C4-2B (cell line): ENCODE results near the gene ST7.

Experiments
- ZFX ChIP-seq: fragments of 450-650 bp; IDR thresholded peaks from 2 replicates; pipeline ENCODE4 v1.6.1; 2017
- TF ChIP-seq, protein P1 (sequence below): fragments of 450-650 bp; conservative IDR thresholded peaks from 2 replicates; pipeline ENCODE4 v1.5.1; 2017; ENCODE audit warnings: mild to moderate bottlenecking

GRCh38 chr7:117272017-117272759 lies 318.9 kb downstream of the ST7 start:
- TF ChIP-seq, protein P1, sequence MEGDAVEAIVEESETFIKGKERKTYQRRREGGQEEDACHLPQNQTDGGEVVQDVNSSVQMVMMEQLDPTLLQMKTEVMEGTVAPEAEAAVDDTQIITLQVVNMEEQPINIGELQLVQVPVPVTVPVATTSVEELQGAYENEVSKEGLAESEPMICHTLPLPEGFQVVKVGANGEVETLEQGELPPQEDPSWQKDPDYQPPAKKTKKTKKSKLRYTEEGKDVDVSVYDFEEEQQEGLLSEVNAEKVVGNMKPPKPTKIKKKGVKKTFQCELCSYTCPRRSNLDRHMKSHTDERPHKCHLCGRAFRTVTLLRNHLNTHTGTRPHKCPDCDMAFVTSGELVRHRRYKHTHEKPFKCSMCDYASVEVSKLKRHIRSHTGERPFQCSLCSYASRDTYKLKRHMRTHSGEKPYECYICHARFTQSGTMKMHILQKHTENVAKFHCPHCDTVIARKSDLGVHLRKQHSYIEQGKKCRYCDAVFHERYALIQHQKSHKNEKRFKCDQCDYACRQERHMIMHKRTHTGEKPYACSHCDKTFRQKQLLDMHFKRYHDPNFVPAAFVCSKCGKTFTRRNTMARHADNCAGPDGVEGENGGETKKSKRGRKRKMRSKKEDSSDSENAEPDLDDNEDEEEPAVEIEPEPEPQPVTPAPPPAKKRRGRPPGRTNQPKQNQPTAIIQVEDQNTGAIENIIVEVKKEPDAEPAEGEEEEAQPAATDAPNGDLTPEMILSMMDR: no peak
- no peak for TF ChIP-seq ZFX
